ENCODE measurements around the gene CCL19. TPM values are rescaled to one million over a fixed set of nuclear protein-coding genes. Genes with fewer than 3 reads are reported as not detected.

CCL19 gene
- polyA plus RNA-seq, 1 of the 3 experiments (the other 2 are of a cell fraction), result not detected

DNA sequence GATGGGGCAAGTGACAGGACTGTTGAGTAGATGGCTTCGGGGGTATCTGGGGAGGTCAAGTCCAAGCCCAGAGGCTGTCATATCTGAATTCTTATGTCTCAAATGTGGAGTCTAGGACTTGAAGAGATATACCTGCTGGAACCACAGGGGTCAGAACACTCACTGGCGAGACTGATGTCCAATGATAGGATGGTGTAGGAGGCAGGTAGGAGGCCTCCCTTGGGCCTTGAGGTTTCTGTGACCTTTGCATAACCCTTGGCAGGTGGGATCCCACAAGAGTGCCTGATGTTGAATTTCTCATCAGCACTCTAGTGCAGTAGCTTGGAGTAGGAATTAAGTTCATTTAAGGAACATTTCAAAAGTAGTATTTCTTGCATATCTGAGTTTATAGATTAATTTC, 16.1 kb upstream of the CCL19 start:
- H3K9me3 ChIP-seq, result no peaks in the 10 kb centered on the region
- ChIA-PET CTCF (no interaction called here), POLR2A (no interaction called here)
- no peak overlapping the region for H2AFZ ChIP-seq (ENCODE audit: low read depth)
- no peak for DNase-seq
- H3K4me2 ChIP-seq, result no peak overlapping the region
- 42% methylated on average over 2 of the region's 2 CpGs for WGBS (ENCODE audit: low lambda C conversion rate)
- no peaks in the 10 kb centered on the region for H3K79me2 ChIP-seq (ENCODE audit: insufficient read depth)
- H3K9ac ChIP-seq, result no peak overlapping the region
- no peaks in the 10 kb centered on the region for H3K27me3 ChIP-seq (ENCODE audit: insufficient read depth)
- H3K36me3 ChIP-seq (replicated peaks in 1 of 2; ENCODE audit: control insufficient read depth in 1 of 2, insufficient read depth in 2 of 2, low read length in 1 of 2), result no peaks in the 10 kb centered on the region
- H3F3A ChIP-seq (replicated peaks; ENCODE audit: insufficient read depth), result no peaks in the 10 kb centered on the region
- H4K20me1 ChIP-seq (ENCODE audit: insufficient read depth), result no peaks in the 10 kb centered on the region
- H3K4me3 ChIP-seq (ENCODE audit: low read depth in 2 of 2, low read length in 1 of 2), result no peak overlapping the region
- no peak overlapping the region for H3K27ac ChIP-seq (ENCODE audit: low read depth in 2 of 2, low read length in 1 of 2)
- H3K9me2 ChIP-seq, result no peaks in the 10 kb centered on the region
- peaks cover 0 to 4% of the 10 kb centered on the region in 2 experiments; a peak in 1 of 4 replicates for H3K4me1 ChIP-seq (ENCODE audit: control insufficient read depth in 1 of 2, insufficient read depth in 2 of 2, low read depth in 1 of 2, low read length in 1 of 2)
- TF ChIP-seq GABPA (IDR thresholded peaks at IDR 0.05; ENCODE audit: low read depth), result no peak
- TF ChIP-seq, protein P1, sequence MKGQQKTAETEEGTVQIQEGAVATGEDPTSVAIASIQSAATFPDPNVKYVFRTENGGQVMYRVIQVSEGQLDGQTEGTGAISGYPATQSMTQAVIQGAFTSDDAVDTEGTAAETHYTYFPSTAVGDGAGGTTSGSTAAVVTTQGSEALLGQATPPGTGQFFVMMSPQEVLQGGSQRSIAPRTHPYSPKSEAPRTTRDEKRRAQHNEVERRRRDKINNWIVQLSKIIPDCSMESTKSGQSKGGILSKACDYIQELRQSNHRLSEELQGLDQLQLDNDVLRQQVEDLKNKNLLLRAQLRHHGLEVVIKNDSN (IDR thresholded peaks at IDR 0.05; ENCODE audit: borderline replicate concordance, low read depth), result no peak
- no peak for TF ChIP-seq MEF2A (IDR thresholded peaks at IDR 0.05; ENCODE audit: borderline replicate concordance, low read depth)
- TF ChIP-seq TCF12 (IDR thresholded peaks at IDR 0.05), result no peak
- TF ChIP-seq SIN3A (IDR thresholded peaks at IDR 0.05; ENCODE audit: borderline replicate concordance, low read depth, low read length), result no peak
- TF ChIP-seq TAF1 (IDR thresholded peaks at IDR 0.05; ENCODE audit: borderline replicate concordance, low read depth, low read length), result no peak
- no peak for TF ChIP-seq RCOR1 (IDR thresholded peaks at IDR 0.05; ENCODE audit: low read length)
- TF ChIP-seq NRF1 (IDR thresholded peaks at IDR 0.05; ENCODE audit: low read depth, low read length), result no peak
- no peak for TF ChIP-seq FOXJ3 (CRISPR knock-in tag; IDR thresholded peaks at IDR 0.05)
- no peak for TF ChIP-seq CHD2 (IDR thresholded peaks at IDR 0.05; ENCODE audit: low read length, partially characterized antibody)

DNA sequence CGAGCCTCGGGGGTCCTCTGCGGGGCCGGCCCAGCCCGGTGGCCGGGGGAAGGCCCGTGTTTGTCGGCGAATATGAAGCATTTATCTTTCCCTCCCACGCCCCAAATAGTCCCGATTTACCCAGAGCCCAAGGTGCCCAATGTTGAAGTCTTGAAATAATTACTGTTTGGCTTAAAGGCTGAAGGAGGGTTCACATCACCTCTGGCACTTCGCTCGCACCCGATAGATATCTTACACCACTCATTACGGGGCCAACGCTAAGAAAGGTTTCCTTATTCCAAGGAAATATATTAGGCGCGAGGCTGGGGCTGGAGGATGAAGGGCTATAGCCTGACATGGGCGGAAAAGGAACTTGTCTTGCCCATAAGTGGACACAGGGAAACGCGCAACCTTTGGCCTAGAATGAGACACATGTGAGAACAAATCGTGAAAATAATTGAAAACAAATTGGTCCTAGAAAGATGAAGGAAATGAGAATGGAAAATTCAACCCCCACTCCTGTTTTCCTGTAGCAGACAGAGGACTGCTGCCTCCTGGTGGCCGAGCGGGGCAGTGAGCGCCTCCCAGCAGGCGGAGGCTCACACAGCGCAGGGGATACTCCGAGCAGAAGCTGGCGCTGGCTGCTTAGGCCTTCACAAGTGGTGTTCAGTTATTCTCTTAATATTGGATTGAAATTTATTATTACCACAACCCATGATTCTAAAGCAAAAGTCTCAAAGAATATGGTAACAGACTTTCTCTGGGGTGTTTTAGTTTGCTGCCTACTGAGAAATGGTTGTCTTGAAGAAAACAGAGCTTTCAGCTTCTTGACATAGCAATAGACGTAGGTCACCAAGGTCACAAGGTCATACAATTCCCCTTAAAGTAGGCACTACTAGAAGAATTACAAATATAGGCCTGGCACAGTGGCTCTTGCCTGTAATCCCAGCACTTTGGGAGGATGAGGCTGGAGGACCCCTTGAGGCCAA, 11.0 kb upstream of the CCL19 start:
- no peaks in the 10 kb centered on the region for H3K9me3 ChIP-seq
- peak overlapping the region; percentile 62; the same call in 1 of the 2 replicates for H2AFZ ChIP-seq (ENCODE audit: low read depth)
- H3K4me2 ChIP-seq, result peak overlapping the region; percentile 75
- no peaks in the 10 kb centered on the region for H3K9me2 ChIP-seq
- H4K20me1 ChIP-seq (ENCODE audit: insufficient read depth), result no peaks in the 10 kb centered on the region
- no peaks in the 10 kb centered on the region for H3K27me3 ChIP-seq (ENCODE audit: insufficient read depth)
- no peaks in the 10 kb centered on the region for H3K36me3 ChIP-seq (replicated peaks in 1 of 2; ENCODE audit: control insufficient read depth in 1 of 2, insufficient read depth in 2 of 2, low read length in 1 of 2)
- peaks cover 0 to 4% of the 10 kb centered on the region in 2 experiments; a peak in 1 of 4 replicates for H3K4me1 ChIP-seq (ENCODE audit: control insufficient read depth in 1 of 2, insufficient read depth in 2 of 2, low read depth in 1 of 2, low read length in 1 of 2)
- ChIA-PET CTCF (interaction anchor here (0.6 to 5.8 kb wide), 47 partner anchors 8 to 741 kb away, joined by 3 to 57 read pairs (median 5); partner anchors contain the start of genes CCL19, CCL21, CCL27 and DCTN3), POLR2A (no interaction called here)
- DNase-seq, result peak; percentile 90
- H3K27ac ChIP-seq (ENCODE audit: low read depth in 2 of 2, low read length in 1 of 2), result peak overlapping the region in 1 of 2 experiments; percentile 18; a peak in 2 of 4 replicates
- H3F3A ChIP-seq (replicated peaks; ENCODE audit: insufficient read depth), result no peaks in the 10 kb centered on the region
- H3K4me3 ChIP-seq (ENCODE audit: low read depth in 2 of 2, low read length in 1 of 2), result peak overlapping the region; percentile 54 to 58
- H3K9ac ChIP-seq, result peak overlapping the region; percentile 30; the same call in 1 of the 2 replicates
- 20% methylated on average over 19 of the region's 30 CpGs for WGBS (ENCODE audit: low lambda C conversion rate)
- H3K79me2 ChIP-seq (ENCODE audit: insufficient read depth), result no peaks in the 10 kb centered on the region
- no peak for TF ChIP-seq FOXJ3 (CRISPR knock-in tag; IDR thresholded peaks at IDR 0.05)
- TF ChIP-seq FOXM1 (IDR thresholded peaks at IDR 0.05; ENCODE audit: low read depth), result no peak
- TF ChIP-seq TAF1 (IDR thresholded peaks at IDR 0.05; ENCODE audit: borderline replicate concordance, low read depth, low read length), result no peak
- TF ChIP-seq, protein P2, sequence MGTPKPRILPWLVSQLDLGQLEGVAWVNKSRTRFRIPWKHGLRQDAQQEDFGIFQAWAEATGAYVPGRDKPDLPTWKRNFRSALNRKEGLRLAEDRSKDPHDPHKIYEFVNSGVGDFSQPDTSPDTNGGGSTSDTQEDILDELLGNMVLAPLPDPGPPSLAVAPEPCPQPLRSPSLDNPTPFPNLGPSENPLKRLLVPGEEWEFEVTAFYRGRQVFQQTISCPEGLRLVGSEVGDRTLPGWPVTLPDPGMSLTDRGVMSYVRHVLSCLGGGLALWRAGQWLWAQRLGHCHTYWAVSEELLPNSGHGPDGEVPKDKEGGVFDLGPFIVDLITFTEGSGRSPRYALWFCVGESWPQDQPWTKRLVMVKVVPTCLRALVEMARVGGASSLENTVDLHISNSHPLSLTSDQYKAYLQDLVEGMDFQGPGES (IDR thresholded peaks at IDR 0.05; ENCODE audit: low read depth, low read length), result no peak
- no peak for TF ChIP-seq POLR2AphosphoS5 (IDR thresholded peaks at IDR 0.05; ENCODE audit: low read depth, low read length)
- no peak for TF ChIP-seq TCF12 (IDR thresholded peaks at IDR 0.05)
- TF ChIP-seq, protein P3, sequence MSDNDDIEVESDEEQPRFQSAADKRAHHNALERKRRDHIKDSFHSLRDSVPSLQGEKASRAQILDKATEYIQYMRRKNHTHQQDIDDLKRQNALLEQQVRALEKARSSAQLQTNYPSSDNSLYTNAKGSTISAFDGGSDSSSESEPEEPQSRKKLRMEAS (IDR thresholded peaks at IDR 0.05; ENCODE audit: low read depth), result no peak
- TF ChIP-seq, protein P4, sequence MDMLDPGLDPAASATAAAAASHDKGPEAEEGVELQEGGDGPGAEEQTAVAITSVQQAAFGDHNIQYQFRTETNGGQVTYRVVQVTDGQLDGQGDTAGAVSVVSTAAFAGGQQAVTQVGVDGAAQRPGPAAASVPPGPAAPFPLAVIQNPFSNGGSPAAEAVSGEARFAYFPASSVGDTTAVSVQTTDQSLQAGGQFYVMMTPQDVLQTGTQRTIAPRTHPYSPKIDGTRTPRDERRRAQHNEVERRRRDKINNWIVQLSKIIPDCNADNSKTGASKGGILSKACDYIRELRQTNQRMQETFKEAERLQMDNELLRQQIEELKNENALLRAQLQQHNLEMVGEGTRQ (IDR thresholded peaks at IDR 0.05; ENCODE audit: borderline replicate concordance, low read depth, low read length), result no peak
- peak; percentile 68 for TF ChIP-seq CHD2 (IDR thresholded peaks at IDR 0.05; ENCODE audit: low read length, partially characterized antibody)
- TF ChIP-seq RFX5 (IDR thresholded peaks at IDR 0.05; ENCODE audit: low read length), result no peak
- TF ChIP-seq, protein P5, sequence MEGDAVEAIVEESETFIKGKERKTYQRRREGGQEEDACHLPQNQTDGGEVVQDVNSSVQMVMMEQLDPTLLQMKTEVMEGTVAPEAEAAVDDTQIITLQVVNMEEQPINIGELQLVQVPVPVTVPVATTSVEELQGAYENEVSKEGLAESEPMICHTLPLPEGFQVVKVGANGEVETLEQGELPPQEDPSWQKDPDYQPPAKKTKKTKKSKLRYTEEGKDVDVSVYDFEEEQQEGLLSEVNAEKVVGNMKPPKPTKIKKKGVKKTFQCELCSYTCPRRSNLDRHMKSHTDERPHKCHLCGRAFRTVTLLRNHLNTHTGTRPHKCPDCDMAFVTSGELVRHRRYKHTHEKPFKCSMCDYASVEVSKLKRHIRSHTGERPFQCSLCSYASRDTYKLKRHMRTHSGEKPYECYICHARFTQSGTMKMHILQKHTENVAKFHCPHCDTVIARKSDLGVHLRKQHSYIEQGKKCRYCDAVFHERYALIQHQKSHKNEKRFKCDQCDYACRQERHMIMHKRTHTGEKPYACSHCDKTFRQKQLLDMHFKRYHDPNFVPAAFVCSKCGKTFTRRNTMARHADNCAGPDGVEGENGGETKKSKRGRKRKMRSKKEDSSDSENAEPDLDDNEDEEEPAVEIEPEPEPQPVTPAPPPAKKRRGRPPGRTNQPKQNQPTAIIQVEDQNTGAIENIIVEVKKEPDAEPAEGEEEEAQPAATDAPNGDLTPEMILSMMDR (IDR thresholded peaks at IDR 0.05), result peak; percentile 98
- TF ChIP-seq, protein P6, sequence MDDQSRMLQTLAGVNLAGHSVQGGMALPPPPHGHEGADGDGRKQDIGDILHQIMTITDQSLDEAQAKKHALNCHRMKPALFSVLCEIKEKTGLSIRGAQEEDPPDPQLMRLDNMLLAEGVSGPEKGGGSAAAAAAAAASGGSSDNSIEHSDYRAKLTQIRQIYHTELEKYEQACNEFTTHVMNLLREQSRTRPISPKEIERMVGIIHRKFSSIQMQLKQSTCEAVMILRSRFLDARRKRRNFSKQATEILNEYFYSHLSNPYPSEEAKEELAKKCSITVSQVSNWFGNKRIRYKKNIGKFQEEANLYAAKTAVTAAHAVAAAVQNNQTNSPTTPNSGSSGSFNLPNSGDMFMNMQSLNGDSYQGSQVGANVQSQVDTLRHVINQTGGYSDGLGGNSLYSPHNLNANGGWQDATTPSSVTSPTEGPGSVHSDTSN (IDR thresholded peaks at IDR 0.05), result no peak
- TF ChIP-seq MXI1 (IDR thresholded peaks at IDR 0.05; ENCODE audit: low read depth, low read length), result no peak
- TF ChIP-seq TEAD4 (IDR thresholded peaks at IDR 0.05; ENCODE audit: borderline replicate concordance, insufficient read depth), result no peak

Measured in SK-N-SH (cell line).